Nephron progenitor cell (in vitro differentiated cells): ENCODE results near the gene HOXC10.

Source experiments
- DNase-seq: peaks from one replicate; pipeline ENCODE4 v3.0.0; 2021
- H3K27ac Mint-ChIP-seq: 2 replicates; pipeline ENCODE4 v1.8.0; 2021; ENCODE audit warnings: mild to moderate bottlenecking, moderate library complexity, mixed read lengths
- H3K27me3 Mint-ChIP-seq: 2 replicates; pipeline ENCODE4 v1.8.0; 2021; ENCODE audit warnings: mild to moderate bottlenecking, low read depth, mixed read lengths; ENCODE audit not compliant: poor library complexity
- H3K36me3 Mint-ChIP-seq: 2 replicates; pipeline ENCODE4 v1.8.0; 2021; ENCODE audit warnings: low read depth, mixed read lengths
- H3K4me1 Mint-ChIP-seq: 2 replicates; pipeline ENCODE4 v1.8.0; 2021; ENCODE audit warnings: mixed read lengths
- H3K4me3 Mint-ChIP-seq: 2 replicates; pipeline ENCODE4 v1.8.0; 2021; ENCODE audit warnings: mild to moderate bottlenecking, moderate library complexity, mixed read lengths
- H3K9me3 Mint-ChIP-seq: 2 replicates; pipeline ENCODE4 v1.8.0; 2021; ENCODE audit warnings: mild to moderate bottlenecking, moderate library complexity, mixed read lengths
- TF ChIP-seq, protein P1 (sequence below): fragments of 200-600 bp; sonication (generic); IDR thresholded peaks from 2 replicates; pipeline ENCODE4 v1.5.0; 2021; ENCODE audit warnings: antibody characterized with exemption

HOXC10 gene

DNA sequence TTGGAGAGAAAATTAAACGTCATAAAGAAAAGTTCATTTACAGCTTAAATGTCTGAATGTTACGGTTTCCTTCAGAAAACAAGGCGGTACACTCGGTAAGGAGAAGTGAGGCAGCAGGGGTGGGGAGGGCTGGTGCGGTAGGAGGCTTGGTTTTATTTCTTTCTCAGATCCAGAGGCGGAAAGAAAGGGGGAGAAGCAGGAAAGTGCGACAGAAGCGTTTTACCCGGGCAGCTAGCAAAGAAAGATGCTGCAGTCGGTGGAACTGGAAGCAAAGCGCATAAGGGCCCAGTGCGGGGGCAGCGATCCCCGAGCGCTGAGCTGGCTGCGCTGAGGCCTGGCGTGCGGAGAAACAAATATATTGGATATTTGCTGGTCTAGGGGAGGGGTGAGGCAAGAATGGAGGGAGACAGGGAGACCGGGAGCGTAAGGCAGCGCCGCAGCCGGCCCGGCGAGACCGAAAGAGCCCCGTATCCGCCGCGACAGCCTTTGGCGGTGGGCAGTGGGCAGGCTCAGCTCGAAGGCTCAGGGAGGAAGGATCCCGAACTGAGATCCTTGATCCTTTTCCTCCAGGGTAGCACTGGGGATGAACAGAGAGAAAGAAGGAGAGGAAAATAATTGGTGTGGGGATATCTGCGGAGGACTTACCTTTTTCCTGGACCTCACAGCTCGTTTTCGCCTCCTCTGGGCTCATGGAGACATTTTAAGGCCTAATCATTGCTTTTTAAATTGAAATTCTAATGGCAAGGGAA lies 18.4 kb upstream of the HOXC10 start:
- Mint-ChIP-seq H3K27me3 (peaks cover 100% of the 10 kb centered on the region), H3K4me1 (peaks cover 32% of the 10 kb centered on the region), H3K9me3 (no peaks in the 10 kb centered on the region), H3K4me3 (peak overlapping the region; percentile 52), H3K36me3 (no peaks in the 10 kb centered on the region), H3K27ac (no peak overlapping the region)
- TF ChIP-seq, protein P1, sequence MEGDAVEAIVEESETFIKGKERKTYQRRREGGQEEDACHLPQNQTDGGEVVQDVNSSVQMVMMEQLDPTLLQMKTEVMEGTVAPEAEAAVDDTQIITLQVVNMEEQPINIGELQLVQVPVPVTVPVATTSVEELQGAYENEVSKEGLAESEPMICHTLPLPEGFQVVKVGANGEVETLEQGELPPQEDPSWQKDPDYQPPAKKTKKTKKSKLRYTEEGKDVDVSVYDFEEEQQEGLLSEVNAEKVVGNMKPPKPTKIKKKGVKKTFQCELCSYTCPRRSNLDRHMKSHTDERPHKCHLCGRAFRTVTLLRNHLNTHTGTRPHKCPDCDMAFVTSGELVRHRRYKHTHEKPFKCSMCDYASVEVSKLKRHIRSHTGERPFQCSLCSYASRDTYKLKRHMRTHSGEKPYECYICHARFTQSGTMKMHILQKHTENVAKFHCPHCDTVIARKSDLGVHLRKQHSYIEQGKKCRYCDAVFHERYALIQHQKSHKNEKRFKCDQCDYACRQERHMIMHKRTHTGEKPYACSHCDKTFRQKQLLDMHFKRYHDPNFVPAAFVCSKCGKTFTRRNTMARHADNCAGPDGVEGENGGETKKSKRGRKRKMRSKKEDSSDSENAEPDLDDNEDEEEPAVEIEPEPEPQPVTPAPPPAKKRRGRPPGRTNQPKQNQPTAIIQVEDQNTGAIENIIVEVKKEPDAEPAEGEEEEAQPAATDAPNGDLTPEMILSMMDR = no peak
- no peak for DNase-seq

DNA sequence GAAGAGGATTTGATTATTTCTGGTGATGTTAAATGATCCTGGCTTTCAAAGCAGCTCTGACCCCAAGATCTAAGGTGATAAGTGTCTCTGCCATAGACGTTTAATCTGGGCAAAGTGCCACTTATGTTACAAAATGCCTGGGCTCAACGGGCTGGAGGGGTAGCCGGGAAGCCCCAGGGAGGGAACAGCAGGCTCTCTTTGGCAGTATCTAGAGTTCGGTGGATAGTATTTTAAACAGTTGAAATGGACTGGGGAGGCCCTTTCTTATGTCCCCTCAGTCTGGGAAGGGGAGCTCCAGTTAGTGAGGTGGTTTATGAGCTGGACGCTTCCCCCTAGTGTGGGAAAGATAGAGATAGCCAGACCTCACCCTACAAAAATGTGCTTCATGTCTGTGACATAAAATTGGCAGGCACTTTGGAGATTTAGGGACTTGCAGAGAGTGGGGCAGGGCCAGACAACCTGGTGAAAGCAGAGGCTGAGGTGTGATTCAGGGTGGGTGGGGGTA lies 17.5 kb upstream of the HOXC10 start:
- peaks cover 36% of the 10 kb centered on the region for H3K4me1 Mint-ChIP-seq
- H3K9me3 Mint-ChIP-seq = no peaks in the 10 kb centered on the region
- DNase-seq = no peak
- H3K27me3 Mint-ChIP-seq = peaks cover 100% of the 10 kb centered on the region
- H3K27ac Mint-ChIP-seq = no peak overlapping the region
- no peaks in the 10 kb centered on the region for H3K36me3 Mint-ChIP-seq
- TF ChIP-seq, protein P1 = no peak
- H3K4me3 Mint-ChIP-seq = peak overlapping the region; percentile 8

DNA sequence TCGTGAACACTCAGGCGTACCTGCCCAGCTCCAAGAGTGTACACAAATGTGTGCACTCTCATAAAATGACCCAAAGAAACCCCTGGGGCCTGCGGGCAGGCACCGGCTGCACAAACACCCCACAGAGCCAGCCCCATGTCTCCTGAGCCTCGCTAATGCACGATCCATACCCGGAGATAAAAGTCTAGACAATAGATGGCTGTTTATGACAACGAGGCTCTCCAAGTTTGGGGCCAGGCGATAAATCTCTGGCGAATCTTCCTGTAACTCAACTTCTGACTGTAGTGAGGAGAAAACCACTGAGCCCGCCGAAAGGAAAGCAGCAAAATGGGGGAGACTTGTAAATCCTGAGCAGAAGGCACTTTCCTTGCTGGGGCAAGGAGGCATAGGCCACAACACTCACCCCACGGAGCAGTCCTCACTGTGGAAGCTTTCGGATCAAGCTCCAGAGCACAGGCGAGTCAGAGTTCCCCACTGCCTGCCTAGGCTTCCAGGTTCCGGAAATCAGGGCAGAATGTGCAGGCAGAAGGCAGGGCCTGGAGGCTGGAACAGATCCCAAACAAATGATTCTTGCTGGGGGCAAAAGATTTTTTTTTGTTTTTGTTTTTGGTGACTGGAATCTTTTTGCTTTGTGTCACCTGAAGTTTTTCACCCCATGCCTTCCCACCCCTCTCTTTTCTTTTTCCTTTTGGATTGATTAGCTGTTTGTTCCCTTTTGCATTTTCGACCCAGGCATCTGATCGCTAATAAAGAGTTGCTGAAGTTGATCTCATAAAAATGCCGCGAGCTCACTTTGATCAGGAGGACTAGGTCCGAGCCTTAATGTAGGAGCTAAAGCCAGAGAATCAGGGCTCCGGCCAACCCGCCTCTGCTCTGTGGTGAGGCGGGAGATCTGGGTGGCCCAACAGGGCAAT lies 16.5 kb upstream of the HOXC10 start:
- Mint-ChIP-seq H3K27me3 (peaks cover 100% of the 10 kb centered on the region), H3K36me3 (no peaks in the 10 kb centered on the region), H3K4me3 (peak overlapping the region; percentile 37), H3K9me3 (no peaks in the 10 kb centered on the region), H3K27ac (no peak overlapping the region), H3K4me1 (peaks cover 45% of the 10 kb centered on the region)
- TF ChIP-seq, protein P1 = no peak
- DNase-seq = no peak

DNA sequence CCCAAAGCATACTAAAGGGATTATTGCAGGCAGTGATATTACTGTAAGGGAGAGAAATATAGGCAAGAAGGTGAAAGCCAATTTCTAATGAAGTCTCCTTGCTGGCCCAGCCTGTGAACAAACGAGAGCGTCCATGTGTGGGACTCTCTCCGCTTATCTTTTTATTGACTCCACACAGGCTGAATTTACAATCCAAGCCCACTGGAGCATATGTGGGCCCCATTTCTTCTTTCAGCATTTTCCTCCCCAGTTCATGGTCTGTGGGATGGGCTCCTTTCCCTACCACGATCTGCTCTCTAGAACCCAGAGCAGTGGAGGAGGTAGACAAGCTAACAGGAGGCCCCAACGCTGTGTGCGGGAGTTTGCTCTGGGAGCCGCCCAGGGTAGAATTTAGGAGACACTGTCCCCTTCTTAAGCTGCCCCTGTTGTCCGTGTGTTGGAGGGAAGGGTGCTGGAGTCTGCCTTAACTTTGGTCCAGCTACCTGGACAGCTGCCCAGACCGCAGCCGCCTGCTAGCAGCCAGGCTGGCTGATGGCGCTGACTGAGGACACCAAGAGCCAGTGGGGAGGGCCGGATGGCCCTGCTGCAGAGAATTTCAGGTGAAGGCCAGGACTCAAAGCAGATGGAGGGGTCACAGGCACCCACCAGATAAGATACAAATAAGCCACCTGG lies 15.2 kb upstream of the HOXC10 start:
- no peak for DNase-seq
- TF ChIP-seq, protein P1 = no peak
- H3K9me3 Mint-ChIP-seq = no peaks in the 10 kb centered on the region
- no peak overlapping the region for H3K4me3 Mint-ChIP-seq
- peaks cover 41% of the 10 kb centered on the region for H3K4me1 Mint-ChIP-seq
- H3K36me3 Mint-ChIP-seq = no peaks in the 10 kb centered on the region
- no peak overlapping the region for H3K27ac Mint-ChIP-seq
- peaks cover 99% of the 10 kb centered on the region for H3K27me3 Mint-ChIP-seq

DNA sequence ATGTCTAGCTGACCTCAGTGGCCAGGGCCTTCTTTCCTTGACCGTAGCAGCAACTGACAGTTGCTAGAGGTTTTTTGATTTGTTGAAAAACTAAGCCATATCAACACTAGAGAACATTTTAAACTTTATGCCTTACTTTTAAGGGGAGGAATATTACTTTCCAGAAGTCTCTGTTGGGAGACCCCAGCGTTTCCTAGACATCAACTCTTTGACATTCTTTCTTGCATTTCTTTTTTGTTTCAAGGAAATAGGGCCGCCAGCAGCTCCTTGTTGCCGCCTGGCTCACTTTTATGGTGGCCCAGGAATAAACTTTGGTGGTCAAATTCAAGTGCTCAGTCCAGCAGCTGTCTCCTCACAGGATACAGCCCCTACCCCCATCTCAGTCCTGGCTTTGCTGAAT lies 14.5 kb upstream of the HOXC10 start:
- no peak for DNase-seq
- Mint-ChIP-seq H3K9me3 (no peaks in the 10 kb centered on the region), H3K27me3 (peaks cover 99% of the 10 kb centered on the region), H3K4me3 (no peak overlapping the region), H3K4me1 (peaks cover 44% of the 10 kb centered on the region), H3K36me3 (no peaks in the 10 kb centered on the region), H3K27ac (no peak overlapping the region)
- TF ChIP-seq, protein P1 = no peak
